HepG2 (cell line): ENCODE results near the gene DDN. TPM values are rescaled to one million over a fixed set of nuclear protein-coding genes. Genes with fewer than 3 reads are reported as not detected.

Experiments
- FOSL1 ChIP-seq: sonication (generic); formaldehyde crosslinking; IDR thresholded peaks from 2 replicates; pipeline ENCODE4 v1.9.0; 2021; ENCODE audit warnings: missing genetic modification reagents, borderline replicate concordance
- FOXM1 ChIP-seq: sonication (generic); formaldehyde crosslinking; IDR thresholded peaks from 2 replicates; pipeline ENCODE4 v1.5.0; 2020; ENCODE audit warnings: missing genetic modification reagents
- HDAC6 ChIP-seq: fragments of 200-600 bp; sonication (generic); IDR thresholded peaks from 2 replicates; pipeline ENCODE4 v1.7.0; 2017; ENCODE audit warnings: mild to moderate bottlenecking, antibody characterized with exemption, low read length, low read depth
- IRF2 ChIP-seq: IDR thresholded peaks from 2 replicates; pipeline ENCODE4 v1.6.1; 2018; ENCODE audit warnings: missing genetic modification reagents, missing compliant biosample characterization
- KMT2B ChIP-seq: IDR thresholded peaks from 2 replicates; pipeline ENCODE4 v1.6.1; 2016; ENCODE audit warnings: missing genetic modification reagents, missing compliant biosample characterization
- MAF1 ChIP-seq: sonication (generic); formaldehyde crosslinking; IDR thresholded peaks from 2 replicates; pipeline ENCODE4 v1.5.0; 2020; ENCODE audit warnings: missing genetic modification reagents, borderline replicate concordance
- PHF5A ChIP-seq: IDR thresholded peaks from one replicate; pipeline ENCODE4 v1.6.1; 2018; ENCODE audit warnings: low read depth, missing genetic modification reagents; ENCODE audit not compliant: unreplicated experiment
- SMARCC2 ChIP-seq: fragments of 450-650 bp; IDR thresholded peaks from 2 replicates; pipeline ENCODE4 v1.6.1; 2017; ENCODE audit warnings: antibody characterized with exemption, mild to moderate bottlenecking
- ZBTB21 ChIP-seq: sonication (generic); formaldehyde crosslinking; IDR thresholded peaks from 2 replicates; pipeline ENCODE4 v1.4.0; 2020; ENCODE audit warnings: missing genetic modification reagents
- ZNF136 ChIP-seq: sonication (generic); formaldehyde crosslinking; IDR thresholded peaks from 2 replicates; pipeline ENCODE4 v1.8.1; 2022; ENCODE audit warnings: low read depth, mild to moderate bottlenecking, moderate library complexity, missing genetic modification reagents
- ZNF317 ChIP-seq: sonication (generic); formaldehyde crosslinking; IDR thresholded peaks from 2 replicates; pipeline ENCODE4 v1.5.0; 2020; ENCODE audit warnings: mild to moderate bottlenecking, missing genetic modification reagents
- ZNF343 ChIP-seq: sonication (generic); formaldehyde crosslinking; IDR thresholded peaks from 2 replicates; pipeline ENCODE4 v1.4.0; 2020; ENCODE audit warnings: mild to moderate bottlenecking, missing genetic modification reagents
- ZNF652 ChIP-seq: IDR thresholded peaks from 2 replicates; pipeline ENCODE4 v1.6.1; 2016; ENCODE audit warnings: low read depth, borderline replicate concordance
- ZNF780A ChIP-seq: sonication (generic); formaldehyde crosslinking; IDR thresholded peaks from 2 replicates; pipeline ENCODE4 v1.8.0; 2022; ENCODE audit warnings: mild to moderate bottlenecking, missing genetic modification reagents, moderate library complexity
- polyA plus RNA-seq, 8 experiments: library from polyadenylated mRNA; depleted of rRNA in 3 of 8; stranded (reverse) in 7 of 8; unstranded in 1 of 8; fragments of >200 nt; fragmentation: Illumina TruSeq in 4 of 8; extraction: Trizol in 4 of 8; gene quantifications; 2 replicates each; pipeline versions ENCODE4 v1.2.1 to v1.2.3, GENCODE V29; 2011 to 2016; ENCODE audit warnings: low read depth in 4 of 8, missing spikeins in 1 of 8, mixed read lengths in 1 of 8; ENCODE audit not compliant: insufficient read depth in 1 of 8
- total RNA-seq, 5 experiments: library from RNA; depleted of rRNA; stranded (reverse); fragments of >200 nt; fragmentation: Illumina TruSeq; extraction: Trizol; gene quantifications; 2 replicates each; pipeline ENCODE4 v1.2.3, GENCODE V29; 2016; ENCODE audit warnings: low read depth in 1 of 5
- TF ChIP-seq, protein P1 (sequence below): sonication (generic); formaldehyde crosslinking; IDR thresholded peaks from 2 replicates; pipeline ENCODE4 v1.9.0; 2021; ENCODE audit warnings: missing genetic modification reagents, borderline replicate concordance
- TF ChIP-seq, protein P2 (sequence below): sonication (generic); formaldehyde crosslinking; IDR thresholded peaks from 2 replicates; pipeline ENCODE4 v1.4.0; 2020; ENCODE audit warnings: mild to moderate bottlenecking, low read depth, missing genetic modification reagents
- TF ChIP-seq, protein P3 (sequence below): sonication (generic); formaldehyde crosslinking; IDR thresholded peaks from 2 replicates; pipeline ENCODE4 v1.4.0; 2020; ENCODE audit warnings: missing genetic modification reagents, borderline replicate concordance

Gene DDN
- total and polyA plus RNA-seq, 2 of the 13 experiments (the other 11 are each of a cell fraction or from before 2014, with no cell fraction given): 0.24 to 0.53 TPM

DNA sequence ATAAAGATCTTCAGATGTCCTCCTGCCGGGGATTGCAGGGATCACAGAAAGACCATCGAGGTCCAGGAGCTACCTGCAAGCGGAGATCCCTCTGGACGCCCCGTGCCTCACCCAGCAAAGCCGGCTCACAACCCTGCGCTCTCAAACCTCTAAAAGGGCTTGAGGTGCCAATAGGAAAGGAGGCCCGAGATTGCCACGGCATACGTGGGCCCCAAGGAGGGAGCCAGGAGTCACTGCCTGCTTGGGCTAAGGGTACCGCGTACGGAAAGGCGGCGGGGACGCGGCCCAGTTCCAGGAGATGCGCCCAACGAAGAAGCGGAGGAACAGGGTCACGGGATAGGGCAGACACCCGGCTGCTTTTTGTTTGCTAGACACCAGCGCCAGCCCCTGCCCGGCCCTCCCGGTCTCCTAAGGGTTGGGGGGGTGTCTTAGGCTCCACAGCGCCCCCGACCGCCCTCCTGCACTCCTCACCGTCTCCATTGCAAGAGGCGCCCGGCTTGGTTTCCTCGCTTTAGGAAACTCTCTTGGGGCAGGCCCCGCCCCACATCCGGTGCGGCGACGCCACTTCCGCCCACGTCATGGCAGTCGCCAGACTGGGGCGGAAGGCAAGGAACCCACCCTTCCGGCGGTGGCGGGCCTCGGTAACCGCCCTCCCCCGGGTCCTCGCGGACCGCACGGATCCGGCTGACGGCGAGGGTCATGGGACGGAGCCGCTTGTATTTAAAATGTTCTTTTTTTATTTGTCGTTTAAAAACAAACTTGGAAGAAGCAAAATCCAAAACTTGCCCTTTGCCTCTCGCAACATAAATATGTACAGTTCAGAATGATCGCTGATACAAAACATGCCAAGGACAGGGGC lies 19.3 kb upstream of the DDN start, which contains the start of gene PRKAG1 (continued):
- TF ChIP-seq PHF5A (CRISPR knock-in tag) (no peak), FOXM1 (CRISPR knock-in tag) (no peak), ZNF652 (0 out of 2 replicates have a peak, but pooled peaks have one; percentile 8), IRF2 (CRISPR knock-in tag) (peak; percentile 82; the same call in 1 of the 2 replicates), ZNF780A (CRISPR knock-in tag) (no peak; the same call in 1 of the 2 replicates), SMARCC2 (no peak), KMT2B (CRISPR knock-in tag) (peak; percentile 83), ZBTB21 (peak; percentile 89), HDAC6 (no peak), MAF1 (CRISPR knock-in tag) (peak; percentile 44; the same call in 1 of the 2 replicates), ZNF317 (CRISPR knock-in tag) (peak; percentile 59; the same call in 1 of the 2 replicates), FOSL1 (CRISPR knock-in tag) (no peak), ZNF343 (CRISPR knock-in tag) (no peak), ZNF136 (CRISPR knock-in tag) (no peak)
- TF ChIP-seq, protein P1, sequence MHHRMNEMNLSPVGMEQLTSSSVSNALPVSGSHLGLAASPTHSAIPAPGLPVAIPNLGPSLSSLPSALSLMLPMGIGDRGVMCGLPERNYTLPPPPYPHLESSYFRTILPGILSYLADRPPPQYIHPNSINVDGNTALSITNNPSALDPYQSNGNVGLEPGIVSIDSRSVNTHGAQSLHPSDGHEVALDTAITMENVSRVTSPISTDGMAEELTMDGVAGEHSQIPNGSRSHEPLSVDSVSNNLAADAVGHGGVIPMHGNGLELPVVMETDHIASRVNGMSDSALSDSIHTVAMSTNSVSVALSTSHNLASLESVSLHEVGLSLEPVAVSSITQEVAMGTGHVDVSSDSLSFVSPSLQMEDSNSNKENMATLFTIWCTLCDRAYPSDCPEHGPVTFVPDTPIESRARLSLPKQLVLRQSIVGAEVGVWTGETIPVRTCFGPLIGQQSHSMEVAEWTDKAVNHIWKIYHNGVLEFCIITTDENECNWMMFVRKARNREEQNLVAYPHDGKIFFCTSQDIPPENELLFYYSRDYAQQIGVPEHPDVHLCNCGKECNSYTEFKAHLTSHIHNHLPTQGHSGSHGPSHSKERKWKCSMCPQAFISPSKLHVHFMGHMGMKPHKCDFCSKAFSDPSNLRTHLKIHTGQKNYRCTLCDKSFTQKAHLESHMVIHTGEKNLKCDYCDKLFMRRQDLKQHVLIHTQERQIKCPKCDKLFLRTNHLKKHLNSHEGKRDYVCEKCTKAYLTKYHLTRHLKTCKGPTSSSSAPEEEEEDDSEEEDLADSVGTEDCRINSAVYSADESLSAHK (CRISPR knock-in tag): no peak
- TF ChIP-seq, protein P2, sequence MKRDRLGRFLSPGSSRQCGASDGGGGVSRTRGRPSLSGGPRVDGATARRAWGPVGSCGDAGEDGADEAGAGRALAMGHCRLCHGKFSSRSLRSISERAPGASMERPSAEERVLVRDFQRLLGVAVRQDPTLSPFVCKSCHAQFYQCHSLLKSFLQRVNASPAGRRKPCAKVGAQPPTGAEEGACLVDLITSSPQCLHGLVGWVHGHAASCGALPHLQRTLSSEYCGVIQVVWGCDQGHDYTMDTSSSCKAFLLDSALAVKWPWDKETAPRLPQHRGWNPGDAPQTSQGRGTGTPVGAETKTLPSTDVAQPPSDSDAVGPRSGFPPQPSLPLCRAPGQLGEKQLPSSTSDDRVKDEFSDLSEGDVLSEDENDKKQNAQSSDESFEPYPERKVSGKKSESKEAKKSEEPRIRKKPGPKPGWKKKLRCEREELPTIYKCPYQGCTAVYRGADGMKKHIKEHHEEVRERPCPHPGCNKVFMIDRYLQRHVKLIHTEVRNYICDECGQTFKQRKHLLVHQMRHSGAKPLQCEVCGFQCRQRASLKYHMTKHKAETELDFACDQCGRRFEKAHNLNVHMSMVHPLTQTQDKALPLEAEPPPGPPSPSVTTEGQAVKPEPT: peak; percentile 56; the same call in 1 of the 2 replicates
- TF ChIP-seq, protein P3, sequence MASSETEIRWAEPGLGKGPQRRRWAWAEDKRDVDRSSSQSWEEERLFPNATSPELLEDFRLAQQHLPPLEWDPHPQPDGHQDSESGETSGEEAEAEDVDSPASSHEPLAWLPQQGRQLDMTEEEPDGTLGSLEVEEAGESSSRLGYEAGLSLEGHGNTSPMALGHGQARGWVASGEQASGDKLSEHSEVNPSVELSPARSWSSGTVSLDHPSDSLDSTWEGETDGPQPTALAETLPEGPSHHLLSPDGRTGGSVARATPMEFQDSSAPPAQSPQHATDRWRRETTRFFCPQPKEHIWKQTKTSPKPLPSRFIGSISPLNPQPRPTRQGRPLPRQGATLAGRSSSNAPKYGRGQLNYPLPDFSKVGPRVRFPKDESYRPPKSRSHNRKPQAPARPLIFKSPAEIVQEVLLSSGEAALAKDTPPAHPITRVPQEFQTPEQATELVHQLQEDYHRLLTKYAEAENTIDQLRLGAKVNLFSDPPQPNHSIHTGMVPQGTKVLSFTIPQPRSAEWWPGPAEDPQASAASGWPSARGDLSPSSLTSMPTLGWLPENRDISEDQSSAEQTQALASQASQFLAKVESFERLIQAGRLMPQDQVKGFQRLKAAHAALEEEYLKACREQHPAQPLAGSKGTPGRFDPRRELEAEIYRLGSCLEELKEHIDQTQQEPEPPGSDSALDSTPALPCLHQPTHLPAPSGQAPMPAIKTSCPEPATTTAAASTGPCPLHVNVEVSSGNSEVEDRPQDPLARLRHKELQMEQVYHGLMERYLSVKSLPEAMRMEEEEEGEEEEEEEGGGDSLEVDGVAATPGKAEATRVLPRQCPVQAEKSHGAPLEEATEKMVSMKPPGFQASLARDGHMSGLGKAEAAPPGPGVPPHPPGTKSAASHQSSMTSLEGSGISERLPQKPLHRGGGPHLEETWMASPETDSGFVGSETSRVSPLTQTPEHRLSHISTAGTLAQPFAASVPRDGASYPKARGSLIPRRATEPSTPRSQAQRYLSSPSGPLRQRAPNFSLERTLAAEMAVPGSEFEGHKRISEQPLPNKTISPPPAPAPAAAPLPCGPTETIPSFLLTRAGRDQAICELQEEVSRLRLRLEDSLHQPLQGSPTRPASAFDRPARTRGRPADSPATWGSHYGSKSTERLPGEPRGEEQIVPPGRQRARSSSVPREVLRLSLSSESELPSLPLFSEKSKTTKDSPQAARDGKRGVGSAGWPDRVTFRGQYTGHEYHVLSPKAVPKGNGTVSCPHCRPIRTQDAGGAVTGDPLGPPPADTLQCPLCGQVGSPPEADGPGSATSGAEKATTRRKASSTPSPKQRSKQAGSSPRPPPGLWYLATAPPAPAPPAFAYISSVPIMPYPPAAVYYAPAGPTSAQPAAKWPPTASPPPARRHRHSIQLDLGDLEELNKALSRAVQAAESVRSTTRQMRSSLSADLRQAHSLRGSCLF (CRISPR knock-in tag): no peak
